AG08395 (cell line): Measurements from ENCODE around the gene IPPK.
"Not testable (repeated sequence)": the region's sequence is repeated elsewhere in the genome, so short reads cannot be mapped to it uniquely, and the experiment has no call there.

Experiments used
- DNase-seq: peaks from one replicate; pipeline ENCODE4 v3.0.0; 2012; ENCODE audit warnings: mixed read lengths, low spot score

The IPPK gene

DNA sequence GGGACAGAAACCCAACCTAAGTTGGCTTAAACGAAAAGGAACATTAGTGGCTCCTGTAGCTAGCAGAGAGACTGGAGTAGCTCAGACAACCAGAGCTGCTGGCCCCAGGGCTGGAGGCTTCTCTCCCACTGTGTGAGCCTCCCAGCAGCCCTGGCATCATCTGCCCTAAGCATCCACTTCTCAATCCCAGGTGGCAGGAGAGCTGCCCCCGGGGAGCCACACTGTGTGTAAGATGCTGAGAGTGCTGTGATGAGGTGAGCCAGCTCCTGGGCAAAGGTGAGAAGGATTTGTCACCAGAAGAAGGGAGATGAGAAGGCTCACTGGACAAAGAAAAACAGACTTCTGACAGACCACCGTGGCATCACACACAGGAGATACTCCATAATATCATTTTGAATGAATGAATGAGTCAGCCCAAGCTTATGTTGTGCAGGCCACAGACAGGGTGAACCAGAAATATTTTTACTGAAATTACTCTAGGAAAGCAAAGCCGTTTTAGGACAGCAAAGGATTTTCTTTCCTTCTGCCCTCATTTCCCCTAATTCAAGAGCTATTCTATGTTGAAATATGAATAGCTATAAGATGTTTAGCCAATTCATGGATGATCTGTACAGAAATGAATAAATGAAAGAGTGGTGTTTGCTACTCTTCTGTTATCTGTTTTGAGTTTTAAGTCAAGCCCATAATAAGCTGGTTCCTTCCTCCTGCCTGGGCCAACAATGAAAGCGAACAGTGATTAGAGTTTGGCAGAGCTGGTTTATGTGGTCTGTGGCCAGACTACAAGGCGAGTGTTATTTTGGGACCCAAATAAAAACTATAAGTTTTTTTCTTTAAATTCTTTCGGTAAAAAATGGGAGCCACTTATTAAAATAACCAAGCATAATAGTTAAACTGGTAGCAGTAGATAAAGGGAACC lies 76.7 kb downstream of the IPPK start:
- peak; percentile 18 for DNase-seq

DNA sequence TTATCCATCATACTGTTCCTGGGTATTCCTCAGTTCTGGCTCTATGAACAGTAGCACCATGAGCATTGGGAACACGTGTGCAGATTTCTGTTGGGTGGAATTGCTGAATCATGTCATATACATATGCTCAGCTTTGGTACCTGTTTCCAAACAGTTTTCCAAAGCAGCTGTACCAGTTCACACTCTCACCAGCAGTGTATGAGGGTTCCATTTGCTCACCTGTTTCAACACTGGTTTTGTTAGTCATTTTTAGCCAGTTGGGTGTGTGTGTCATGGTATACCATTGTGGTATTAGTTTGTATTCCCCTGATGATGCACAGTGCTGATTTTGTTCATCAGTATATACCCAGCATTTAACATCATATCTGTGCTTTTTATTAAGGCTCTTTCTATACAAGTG lies 77.4 kb downstream of the IPPK start:
- DNase-seq = no peak

DNA sequence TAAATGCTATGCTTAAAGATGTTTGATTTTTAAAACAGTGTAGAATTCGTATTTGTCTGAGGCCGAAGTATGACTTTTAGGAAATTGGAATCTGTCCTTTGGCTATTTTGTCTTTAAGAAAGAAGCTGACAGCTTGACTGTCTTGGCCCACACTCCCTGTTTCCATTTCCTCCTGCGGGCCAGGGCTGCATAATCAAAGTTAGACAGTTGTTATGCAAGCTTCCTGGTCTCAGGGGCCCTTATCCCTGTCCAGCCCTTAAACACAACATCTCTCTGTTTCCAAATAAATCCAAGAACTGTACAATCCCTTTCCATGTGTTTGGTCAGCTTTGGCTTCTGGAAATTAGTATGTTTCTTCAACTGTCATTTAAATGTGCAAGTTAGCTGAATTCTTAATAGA lies 79.6 kb downstream of the IPPK start:
- peak; percentile 54 for DNase-seq

DNA sequence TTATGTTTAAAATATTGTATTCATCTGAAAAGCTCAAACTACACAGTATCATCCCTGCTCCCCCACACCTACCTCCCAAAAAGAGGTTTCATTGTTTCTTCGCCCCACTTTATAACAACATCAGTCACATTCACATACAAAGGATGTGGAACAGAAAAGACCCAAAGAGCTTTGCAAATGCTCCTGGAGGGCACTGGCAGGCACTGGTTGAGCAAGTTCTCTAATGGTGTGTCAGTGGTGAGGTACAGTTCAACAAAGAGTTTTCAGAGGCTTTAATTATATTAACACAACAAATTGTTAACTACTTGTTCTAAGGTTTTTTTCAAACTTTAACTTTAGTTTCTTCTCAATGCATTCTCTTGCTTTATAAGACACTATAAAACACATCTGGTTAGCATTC lies 80.0 kb downstream of the IPPK start:
- no peak for DNase-seq

DNA sequence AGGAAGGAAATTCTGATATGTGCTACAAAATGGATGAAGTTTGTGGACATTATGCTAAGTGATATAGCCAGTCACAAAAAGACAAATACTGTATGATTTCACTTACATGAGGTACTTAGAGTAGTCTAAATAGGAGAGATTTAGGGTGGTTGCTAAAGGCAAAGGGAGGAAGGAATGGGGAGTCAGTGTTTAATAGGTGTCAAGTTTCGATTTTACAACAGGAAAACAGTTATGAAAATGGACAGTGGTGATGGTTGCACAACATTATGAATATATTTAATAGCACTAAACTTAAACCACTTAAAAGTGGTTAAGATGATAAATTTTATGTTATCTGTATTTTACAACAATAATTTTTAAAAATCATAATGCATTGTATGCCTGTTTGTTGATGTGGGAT lies 93.8 kb downstream of the IPPK start:
- no peak for DNase-seq

DNA sequence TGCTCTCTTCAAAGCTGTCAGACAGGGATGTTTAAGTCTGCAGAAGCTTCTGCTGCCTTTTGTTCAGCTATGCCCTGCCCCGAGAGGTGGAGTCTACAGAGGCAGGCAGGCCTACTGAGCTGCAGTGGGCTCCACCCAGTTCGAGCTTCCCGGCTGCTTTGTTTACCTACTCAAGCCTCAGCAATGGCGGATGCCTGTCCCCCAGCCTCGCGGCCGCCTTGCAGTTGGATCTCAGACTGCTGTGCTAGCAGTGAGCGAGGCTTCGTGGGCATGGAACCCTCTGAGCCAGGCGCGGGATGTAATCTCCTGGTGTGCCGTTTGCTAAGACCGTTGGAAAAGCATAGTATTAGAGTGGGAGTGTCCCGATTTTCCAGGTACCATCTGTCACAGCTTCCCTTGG lies 96.3 kb downstream of the IPPK start:
- not testable (repeated sequence) for DNase-seq

DNA sequence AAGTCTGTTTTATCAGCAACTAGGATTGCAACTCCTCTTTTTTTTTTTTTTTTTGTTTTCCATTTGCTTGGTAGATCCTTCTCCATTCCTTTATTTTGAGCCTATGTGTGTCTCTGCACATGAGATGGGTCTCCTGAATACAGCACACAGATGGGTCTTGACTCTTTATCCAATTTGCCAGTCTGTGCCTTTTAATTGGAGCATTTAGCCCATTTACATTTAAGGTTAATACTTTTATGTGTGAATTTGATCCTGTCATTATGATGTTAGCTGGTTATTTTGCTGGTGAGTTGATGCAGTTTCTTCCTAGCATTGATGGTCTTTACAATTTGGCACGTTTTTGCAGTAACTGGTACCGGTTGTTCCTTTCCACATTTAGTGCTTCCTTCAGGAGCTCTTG lies 98.1 kb downstream of the IPPK start:
- DNase-seq = not testable (repeated sequence)

DNA sequence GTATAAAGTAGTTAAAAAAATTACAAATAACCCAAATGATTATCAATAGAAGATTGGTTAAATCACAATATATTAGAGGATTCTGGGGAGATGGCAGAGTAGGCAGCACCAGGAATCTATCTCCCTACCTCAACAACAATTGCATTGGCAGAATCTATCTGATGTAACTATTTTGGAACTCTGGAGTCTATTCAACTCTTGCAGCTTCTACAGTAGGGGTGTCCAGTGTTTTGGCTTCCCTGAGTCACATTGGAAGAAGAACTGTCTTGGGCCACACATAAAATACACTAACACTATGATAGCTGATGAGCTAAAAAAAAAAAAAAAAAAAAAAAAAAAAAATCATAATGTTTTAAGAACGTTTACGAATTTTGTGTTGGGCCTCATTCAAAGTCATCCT lies 104.9 kb downstream of the IPPK start:
- DNase-seq = peak; percentile 18

DNA sequence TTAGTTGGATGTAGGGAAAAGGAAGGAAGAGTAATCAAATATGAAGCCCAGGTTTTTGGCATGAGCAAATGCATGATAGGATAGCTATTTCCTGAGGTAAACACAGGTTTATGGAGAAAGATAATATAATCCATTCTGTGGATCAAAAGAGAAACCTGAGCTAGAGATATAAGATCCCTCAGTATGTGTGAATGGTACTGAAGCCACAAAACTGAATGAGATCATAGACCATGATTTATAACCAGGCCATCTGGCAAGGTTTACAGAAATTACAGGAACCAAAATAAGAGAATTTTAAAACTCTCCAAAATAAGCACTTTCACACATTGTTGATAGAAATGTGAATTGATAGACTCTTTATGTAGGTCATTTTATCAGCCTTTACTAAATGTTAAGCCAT lies 105.4 kb downstream of the IPPK start:
- peak; percentile 24 for DNase-seq
